Activated naive CD4-positive, alpha-beta T cell treated with anti-CD3 and anti-CD28 coated beads, Interleukin-2, amount 50 U/mL, for 16 hours (primary cell): Measurements from ENCODE around the gene CD93.

Source experiments
- DNase-seq: peaks from one replicate; pipeline ENCODE4 v3.0.0-alpha.2; 2020

Gene CD93

DNA sequence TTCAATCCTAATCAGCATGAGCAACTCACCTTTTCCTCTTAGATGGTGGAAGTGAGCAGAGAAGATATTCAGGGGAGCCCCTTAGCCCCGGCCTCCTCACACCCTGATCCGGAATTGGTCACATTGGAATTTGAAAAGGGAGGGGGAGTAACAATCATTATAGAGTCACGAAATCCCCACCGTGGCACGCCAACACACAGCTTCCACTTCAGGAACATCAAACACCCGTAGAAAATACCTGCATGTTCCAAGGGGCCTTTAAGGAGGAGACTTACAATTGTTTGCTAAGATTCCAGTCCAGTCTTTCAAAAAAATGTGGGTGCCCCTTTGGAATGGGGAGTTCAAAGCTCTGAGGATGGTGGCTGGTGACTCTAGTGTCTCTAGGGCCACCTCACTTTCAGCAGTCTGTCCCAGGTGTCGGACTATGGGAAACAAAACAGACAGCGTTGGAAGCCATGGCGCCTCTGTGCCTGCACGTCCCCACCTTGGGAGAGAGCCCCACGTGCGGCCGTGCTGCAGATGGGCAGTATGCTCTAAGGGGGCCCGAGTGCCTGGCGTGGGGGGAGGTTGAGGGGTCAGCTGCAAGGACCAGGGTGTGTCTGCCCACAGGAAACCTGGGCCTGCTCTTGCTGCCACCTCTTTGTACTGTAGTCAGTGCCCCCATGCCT, 2.4 kb downstream of the CD93 start:
- DNase-seq = no peak

DNA sequence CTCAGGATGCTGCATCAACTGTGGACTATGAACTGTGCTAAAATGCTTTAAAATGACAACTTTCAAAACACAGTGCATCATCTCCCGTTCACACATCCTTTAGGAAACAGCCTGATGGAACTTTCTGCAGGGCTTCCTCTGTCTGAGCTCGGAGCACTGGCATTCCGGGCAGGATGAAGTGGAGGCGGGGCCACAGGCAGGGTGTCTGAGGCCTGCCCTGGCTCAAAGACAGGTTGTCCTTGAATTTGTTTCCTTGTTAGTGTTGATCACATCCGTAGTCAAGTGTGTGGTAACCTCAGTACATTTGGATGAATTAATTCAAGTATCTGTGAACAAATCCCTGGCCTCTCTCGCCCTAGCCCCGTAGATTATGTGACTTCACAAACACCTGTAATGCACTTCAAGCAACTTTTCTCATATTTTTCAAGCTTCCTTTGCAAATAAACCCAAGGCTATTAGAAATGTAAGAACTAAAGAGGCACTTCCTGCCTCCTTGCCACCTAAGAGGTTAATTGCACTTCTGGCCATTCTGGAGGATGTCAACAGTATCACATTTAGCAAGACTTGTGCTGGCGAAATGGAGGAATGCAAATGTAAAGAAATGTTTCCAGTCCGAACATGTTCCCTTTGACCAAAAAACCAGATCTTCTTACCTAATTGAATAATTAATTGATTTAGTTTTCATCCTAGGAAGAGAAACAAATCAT, 3.1 kb downstream of the CD93 start:
- no peak for DNase-seq

DNA sequence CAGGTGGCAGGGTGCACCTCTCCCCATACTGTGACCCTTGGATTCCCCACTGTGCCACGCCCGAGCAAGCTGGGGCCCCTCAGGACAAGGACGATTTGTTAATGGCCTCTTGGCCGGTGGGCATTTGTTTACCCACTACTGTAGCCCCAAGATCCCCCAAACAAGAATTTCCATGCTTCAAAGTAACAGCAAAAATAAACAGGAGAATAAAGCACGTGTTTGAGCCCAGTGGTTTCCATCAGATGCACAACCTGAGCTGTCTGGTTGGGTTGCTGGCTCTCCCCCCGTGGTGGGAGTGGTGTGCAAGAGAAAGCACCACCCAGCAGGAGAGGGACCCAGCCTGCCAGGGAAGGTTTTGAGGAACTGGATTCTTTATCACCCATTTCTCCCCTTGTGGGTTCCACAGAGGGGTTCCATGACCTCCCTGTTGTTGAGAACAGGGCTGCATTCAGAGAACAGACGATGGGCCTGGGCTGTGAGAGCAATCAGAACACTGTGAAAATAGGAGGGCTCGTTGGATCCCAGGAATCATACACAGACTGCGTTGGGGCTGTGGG, 4.8 kb downstream of the CD93 start:
- DNase-seq = no peak

DNA sequence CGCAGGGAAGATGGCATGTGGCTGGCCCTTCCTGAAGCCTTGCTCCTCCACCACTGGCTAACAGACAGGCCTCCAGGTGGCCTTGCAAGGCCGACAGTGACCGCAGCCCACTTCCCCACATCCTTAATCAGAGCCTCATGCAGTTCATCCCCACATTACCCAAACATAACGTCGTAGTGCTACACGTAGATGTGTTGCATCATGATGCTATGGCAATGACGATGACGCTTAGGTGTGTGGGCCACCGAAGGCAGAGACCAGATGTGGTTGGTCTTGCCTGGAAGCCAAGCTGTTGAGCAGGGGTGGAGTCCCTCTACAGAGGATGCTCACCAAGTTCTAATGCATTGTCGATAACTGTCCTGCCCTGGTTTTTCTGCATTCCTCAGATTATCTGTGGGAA, 5.6 kb downstream of the CD93 start:
- no peak for DNase-seq

DNA sequence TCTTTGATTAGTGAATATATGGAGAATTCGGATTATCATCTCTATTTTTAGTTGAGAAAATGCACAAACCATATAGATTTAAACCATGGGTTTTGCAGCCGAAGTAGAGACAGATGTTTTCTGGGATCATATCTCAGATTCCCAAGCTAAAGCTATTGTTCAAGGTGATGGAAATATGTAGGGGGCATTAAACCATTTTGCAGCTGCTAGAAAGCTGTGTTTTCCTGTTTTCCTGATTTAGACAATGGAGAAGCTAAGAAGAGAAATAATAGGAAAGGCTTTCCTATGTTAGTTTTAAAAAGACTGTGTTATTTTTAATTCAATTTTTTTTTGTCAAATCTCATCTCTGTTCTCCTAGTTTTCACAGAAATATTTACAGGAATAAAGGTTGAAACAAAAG, 6.2 kb downstream of the CD93 start:
- DNase-seq = no peak

DNA sequence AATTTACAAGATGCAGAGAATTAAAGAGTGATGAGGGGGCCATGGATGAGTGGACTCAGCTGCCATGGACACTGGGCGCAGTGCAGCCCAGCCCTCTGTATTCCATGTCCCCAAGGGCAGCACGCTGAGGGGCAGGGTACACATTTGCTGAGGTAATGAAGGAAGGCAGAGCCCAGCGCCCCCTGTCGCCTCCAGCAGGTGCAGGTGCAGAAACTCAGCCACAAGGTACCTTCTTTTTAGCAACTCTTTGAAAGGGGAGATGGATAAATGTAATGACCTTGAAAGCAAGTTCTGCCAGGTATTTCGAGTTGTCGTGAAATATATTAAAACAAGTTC, 7.1 kb downstream of the CD93 start:
- no peak for DNase-seq

DNA sequence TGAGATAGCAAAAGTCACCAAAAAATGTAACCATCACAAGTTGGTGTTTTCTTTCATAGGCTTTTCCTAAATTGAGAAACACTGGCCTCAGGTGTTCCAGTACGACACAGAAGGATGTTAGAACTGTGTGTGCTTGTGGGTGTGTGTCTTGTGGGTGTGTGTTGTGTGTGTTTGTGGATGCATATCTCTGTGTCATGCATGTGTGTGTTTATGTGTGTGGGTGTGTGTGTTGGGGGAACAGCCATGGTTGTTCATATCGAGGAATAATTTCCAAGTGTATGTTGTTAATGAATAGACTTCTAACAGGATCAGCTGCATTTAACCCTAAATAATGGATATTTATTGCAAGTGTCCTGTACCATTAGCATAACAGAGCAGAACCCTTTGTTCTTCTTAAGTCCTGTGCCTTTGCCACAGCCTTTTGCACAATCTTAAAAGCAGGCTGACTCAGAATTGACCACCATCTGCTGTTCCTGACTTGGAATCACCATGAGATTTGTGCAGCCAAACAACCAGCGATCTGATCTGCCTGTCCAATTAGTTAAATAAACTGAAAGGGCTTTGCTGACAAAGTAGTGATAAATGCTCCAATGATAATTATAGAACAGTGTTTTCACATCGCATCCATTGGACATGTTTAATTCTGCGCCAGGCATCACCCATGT, 7.6 kb downstream of the CD93 start:
- DNase-seq = no peak

DNA sequence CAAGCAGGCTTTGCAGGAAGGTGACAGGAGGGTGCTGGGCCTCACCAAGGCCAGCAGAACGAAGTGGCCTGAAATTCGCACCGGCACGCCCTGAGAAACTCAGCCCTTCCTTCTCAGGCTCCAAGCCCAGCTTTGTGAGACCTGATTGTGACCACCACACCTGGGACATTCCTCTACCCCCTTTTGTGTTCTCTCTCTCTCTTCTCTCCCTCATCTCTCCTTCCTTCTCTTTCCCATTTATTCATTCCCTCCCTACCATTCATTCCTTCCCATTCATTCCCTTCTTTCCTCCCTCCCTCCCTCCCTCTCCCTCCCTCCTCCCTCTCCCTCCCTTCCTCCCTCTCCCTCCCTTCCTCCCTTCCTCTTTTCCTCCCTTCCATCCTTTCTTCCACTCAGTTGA, 8.8 kb downstream of the CD93 start:
- no peak for DNase-seq

DNA sequence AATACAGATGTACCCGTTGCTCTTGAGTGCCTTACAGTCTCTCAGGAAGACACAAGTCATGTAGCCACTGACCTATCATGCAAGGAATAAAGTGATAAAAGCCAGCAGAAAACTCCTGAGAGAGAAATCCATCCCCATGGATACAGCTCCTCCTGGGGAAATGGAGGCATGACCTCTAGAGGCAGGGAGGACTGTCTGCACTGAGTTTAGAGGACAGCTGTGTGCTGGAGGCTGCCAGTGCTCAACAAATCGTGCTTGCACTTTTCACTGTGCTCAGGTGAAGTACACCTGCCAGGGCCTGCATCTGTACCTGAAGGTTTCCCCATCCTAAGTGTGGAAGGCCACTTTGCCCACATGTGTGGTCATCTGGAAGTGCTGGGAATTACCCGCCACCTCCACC, 12.1 kb downstream of the CD93 start:
- no peak for DNase-seq

DNA sequence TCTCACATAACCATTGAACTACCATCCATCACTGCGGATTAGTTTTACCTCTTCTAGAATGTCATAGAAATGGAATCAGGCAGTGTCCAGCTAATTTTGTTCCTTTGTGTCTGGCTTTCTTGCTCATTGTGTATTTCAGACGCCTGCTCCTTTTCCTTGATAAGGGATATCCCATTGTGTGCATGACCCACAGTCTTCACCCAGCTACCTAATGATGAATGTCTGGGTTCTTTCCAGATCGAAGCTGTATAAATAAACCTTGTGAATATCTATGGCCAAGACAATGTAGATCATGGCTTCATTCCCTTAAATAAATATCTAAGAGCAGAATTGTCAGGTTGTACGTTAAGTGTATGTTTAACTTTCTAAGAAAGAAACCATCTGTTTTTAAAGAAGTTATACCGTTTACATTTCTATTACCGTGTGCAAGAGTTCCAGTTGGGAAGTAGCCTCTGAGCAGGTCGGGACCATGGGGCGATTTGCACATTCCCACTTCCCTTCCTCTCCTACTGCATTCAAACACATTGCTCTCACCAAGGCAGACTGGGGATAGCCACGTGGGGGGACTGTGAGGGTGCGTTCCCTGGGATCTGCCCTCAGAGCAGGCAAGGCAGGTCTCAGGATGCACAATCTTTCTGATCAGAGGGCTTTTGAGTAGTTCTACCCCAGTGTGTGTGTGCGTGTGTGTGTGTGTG, 13.1 kb downstream of the CD93 start:
- no peak for DNase-seq

DNA sequence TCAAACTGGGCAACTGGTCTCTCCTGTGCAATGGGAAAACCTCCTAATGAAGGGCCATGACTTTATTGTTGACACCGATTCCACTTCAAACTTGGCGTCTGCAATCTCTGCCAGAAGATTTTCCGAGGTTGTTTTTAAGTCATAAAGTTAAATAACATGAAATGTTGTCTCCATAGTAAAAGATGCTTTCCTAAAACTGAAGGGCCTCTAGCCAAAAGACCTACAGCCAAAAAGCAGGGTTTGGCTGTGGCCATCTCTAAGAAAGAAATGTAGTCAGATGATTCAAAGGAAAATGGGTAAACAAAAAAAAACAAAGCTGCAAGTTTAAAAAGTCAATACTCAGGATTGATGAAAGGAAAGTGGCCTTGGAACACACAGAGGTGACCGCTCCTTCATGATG, 14.1 kb downstream of the CD93 start:
- no peak for DNase-seq

DNA sequence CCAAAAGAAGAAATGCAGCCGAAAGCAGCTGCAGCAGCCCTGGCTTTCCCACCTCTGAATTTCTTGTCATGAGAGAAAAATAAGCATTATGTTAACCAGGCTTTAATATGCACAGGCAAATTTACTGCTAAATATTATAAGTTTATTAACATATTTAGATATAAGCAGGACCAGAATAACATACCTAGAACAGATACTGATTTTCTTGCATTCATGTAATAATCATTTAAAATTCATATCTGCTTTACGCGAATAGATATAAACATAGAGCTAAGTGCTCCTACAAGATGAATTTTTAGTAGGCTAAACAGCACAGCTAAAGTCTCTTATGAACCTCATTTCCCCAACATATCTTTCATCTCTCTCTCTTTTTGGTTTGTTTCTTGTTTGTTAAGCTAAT, 14.7 kb downstream of the CD93 start:
- DNase-seq = no peak

DNA sequence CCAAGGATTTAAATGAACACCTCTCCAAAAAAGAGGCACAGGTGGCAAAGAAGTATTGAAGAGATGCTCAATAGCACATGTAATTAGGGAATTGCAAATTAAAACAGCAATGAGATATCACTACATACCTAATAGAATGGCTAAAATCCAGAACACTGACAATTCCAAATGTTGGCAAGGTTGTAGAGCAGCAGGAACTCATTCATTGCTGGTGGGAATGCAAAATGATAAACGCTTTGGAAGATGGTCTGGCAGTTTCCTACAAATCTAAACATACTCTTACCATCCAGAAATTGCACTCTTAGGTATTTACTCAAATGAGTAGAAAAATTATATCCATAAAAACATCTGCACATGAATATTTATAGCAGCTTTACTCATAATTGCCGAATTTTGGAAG, 17.0 kb downstream of the CD93 start:
- no peak for DNase-seq

DNA sequence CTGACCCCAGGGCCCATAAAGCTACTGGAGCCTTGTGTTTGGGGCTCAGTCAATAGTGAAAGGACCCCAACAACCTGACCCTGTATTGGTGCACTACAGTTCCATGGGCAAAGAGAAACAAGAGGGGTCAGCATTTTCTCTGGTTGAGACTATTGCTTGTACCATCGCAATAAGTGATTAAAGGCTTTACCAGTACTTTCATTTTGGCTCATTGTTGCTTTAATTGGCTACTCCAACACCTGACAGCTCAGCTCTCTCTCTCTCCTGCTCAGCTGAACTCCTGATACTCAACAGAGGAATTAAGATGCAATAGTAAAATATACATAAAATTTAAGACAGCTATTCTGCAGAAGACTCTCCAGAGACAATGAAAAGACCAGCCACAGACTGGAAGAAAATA, 17.8 kb downstream of the CD93 start:
- no peak for DNase-seq

DNA sequence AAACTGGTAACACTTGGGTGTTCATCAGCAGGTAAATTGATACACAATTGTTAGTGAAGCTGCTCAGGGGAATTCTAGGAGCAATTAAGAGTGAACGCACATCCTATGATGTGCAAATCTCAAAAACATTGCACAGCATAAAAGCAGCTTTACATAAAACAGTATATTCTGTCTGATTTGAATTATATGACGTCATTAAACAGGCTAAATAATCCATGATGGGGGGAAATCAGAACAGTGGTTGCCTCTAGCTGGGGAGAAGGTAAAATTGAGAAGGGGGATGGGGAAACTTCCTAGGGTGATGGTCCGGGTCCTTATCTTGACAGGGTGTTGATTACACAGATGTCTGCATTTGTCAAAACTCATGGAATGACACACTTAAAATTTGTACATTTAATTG, 19.4 kb downstream of the CD93 start:
- DNase-seq = no peak

DNA sequence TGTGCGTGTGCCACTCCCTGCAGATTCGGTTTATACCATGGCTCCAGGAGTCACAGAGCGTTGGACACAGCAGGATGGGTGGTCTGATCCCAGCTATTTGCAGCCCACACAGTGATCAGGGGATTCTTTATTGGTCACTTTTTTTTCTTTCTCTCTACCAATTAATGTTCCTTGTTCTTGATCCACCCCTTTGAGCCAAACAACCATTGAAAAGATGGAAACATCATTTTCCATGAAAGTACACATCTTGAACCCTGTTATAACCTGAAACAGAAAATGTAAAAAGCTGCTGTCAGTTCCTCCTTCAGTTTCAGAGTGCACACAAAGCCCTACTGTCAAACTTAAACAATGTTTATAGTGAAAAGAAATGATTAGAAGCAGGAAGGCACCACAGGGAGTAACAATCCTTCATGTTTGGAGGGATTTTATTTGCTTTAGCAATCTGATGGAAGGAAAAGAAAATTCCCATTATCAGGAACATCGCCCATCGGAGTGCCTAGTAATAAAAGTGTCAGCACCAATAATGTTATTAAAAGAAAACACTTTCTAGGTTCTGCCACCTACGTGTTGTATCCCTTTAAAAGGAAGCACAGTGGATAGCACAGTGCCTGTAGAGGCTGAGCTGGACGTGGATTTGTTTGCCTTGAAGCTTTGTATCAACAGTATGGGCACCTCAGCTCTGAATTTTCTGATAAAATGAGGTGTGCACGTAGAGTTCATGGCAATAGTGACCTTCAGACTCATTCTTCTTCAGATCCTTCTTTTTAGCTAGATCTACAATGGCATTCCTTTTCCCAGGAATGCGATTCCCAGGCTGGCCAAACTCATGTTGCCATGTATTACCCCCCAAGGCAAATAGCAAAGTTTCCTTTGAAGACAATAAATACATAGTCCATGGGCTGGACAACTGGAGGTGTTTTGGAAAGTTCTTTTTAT, 20.6 kb downstream of the CD93 start:
- no peak for DNase-seq

DNA sequence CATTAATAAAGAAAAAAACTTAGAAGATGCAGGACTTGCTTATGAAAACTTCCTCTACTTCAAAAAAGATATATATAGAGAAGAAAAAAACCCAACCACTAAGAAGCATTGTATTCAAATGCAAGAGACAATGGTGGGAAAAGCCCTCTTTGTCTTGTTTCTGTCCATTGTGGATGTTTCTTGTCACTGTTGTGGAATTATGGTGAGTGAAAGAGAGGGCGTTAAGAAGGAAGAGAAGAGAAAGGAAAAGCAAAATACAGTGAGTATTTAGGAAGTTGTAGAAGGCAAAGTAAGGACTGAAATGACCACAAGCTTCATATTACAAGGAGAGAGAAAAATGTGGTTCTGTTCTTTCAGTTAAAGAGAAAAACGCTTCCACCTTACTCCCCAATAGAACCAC, 22.5 kb downstream of the CD93 start:
- no peak for DNase-seq

DNA sequence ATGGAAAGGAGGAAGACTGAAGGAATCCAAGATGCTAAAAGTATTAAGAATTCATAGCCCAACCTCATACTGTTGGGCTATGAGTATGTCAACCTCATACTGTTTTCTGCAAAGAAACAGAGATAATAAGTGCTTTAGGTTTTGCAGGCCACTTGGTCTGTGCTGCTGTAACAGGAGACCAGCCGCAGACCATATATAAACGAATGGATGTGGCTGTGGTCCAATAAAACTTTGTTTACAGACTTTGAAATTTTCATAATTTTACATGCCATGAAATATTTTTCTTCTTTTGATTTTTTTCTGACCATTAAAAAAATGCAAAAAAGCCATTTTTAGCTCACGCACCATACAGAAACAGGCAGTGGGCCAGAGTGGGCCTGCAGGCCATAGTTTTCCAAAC, 23.0 kb downstream of the CD93 start:
- no peak for DNase-seq

DNA sequence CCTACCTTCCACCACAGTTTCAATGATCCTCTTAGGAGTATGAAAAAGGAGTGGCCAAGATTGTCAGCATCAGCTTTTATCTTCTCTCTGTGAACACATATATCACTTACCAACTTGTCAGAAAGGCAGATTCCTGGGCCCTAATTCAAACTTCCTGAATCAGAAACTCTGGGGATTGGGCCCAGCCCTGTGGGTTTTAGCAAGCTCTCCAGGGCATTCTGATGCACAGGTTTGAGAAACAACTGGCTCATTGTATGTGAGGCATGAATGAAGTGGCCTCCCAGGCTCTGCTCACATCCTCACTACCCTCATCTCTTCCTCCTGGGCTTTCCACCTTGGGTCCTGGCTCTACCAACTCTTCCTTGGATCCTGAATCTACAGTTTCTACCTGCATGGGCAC, 23.5 kb downstream of the CD93 start:
- no peak for DNase-seq

DNA sequence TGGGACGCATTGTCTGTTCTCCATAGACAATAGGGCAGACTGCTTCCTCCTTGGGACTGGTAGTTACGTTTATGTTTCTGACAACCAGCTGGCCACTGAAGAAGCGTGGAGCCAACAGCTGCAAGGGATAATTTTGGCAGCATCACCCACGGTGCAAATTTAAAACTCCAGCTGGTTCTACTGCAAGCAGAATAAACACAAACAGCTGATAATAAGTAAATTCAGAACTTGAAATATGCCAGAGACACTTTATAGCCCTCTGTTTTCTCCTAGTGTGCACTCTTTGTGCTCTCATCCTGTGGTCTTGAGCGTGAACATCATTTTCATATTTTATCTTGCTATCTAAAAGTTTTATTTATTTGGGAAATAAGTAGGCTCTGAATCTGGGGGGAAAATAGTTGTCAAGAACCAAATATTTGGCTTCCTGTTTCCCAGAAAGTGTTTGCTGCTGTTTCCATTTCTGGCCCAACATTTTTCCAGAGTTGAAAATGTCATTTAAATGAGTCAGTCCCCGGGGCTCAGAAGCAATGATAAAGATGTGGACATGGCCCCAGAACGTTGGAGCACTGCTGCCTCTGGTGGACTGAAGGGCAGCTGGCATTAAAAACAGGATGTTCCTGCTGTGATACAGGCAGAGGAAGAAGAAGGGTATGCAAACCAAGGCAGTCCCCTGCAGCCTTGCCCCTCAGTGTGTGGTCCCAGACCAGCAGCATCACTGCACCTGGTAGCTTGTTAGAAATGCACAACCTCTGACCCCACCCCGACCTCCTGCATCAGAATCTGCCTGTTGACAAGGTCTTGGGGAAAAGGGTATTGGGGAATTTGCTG, 24.2 kb downstream of the CD93 start:
- no peak for DNase-seq

DNA sequence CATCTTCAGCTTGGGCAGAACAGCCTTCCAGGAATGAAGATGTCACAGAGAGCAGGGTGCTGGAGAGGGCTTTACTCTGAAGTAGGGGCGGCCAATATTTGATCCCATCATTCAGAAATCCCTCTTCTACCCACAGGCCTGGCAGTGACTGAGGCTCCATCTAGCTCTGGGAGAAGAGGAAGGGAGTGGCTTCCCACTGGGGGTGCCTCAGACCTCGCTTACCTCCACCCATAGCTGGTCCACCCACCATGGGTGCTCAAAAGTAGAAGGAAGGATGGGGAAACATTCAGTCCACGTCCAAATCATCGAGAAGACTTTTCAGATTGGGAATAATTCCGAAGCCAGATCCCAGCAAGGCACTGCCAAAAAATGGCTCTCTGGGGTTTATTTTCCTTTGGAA, 24.9 kb downstream of the CD93 start:
- DNase-seq = no peak

DNA sequence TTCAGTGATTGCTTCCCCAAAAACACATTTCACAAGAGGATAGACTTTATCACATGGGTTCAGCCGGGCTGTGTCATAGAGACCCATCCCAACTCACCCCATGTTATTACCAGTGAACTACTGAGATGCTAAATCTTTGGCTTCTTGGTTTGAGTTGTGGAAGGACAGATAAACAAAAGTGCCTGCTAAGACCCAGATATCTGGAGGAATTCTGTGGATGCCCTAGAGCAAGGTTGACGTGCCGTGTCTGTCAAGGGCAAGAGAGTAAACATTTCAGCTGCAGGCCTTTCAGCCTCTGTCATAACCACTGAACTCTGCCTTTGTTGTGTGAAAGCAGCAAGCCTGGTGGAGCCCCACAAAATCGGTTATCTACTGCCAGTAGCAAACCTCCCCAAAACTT, 25.5 kb downstream of the CD93 start:
- no peak for DNase-seq
